IMR-90 (cell line): ENCODE measurements around the gene HECW1. TPM values are rescaled to one million over a fixed set of nuclear protein-coding genes. Genes with fewer than 3 reads are reported as not detected.
A peak's percentile ranks its signal among the peaks of the same experiment; 100 is the strongest.

Experiments
- ATAC-seq: fragments of 200-7000 bp; cut with Tn5 transposase; 2 replicates; pipeline ENCODE4 v1.9.1; 2020; ENCODE audit warnings: low read depth, mild to moderate bottlenecking, moderate library complexity
- BruUV-seq: library from RNA; stranded (reverse); fragments of 400-500 nt; replicated peaks from 2 replicates; lab custom pipeline; 2021; lab: Mats Ljungman, UMichigan
- CTCF ChIA-PET: fragments of 300-600 bp; formaldehyde crosslinking; extraction: SDS; loops from one replicate; lab custom pipeline; 2021; ENCODE audit warnings: antibody characterized with exemption; lab: Yijun Ruan, JAX
- POLR2A ChIA-PET: fragments of 300-600 bp; sonication (Branson Sonifier 250); formaldehyde crosslinking; loops from one replicate; lab custom pipeline; 2022; ENCODE audit warnings: antibody characterized with exemption; ENCODE audit not compliant: unreplicated experiment; lab: Charles Lee
- DNase-seq: peaks from one replicate; pipeline ENCODE4 v3.0.0; 2013
- H2AFZ ChIP-seq: replicated peaks from 2 replicates; pipeline ENCODE3; 2013; ENCODE audit warnings: low read length, mild to moderate bottlenecking; ENCODE audit not compliant: poor library complexity
- H2AK5ac ChIP-seq: 2 replicates; pipeline ENCODE4 v1.6.1; 2013; ENCODE audit warnings: low read depth, low read length, inconsistent platforms
- H2AK9ac ChIP-seq: replicated peaks from 2 replicates; pipeline ENCODE3; 2013; ENCODE audit warnings: mild to moderate bottlenecking, low read depth, low read length, moderate library complexity; ENCODE audit not compliant: poor library complexity
- H2BK120ac ChIP-seq: 2 replicates; pipeline ENCODE4 v1.6.1; 2013; ENCODE audit warnings: low read depth, low read length, inconsistent platforms
- H2BK15ac ChIP-seq: 3 replicates; pipeline ENCODE4 v1.6.1; 2013; ENCODE audit warnings: low read depth, low read length, inconsistent platforms
- H2BK20ac ChIP-seq: 2 replicates; pipeline ENCODE4 v1.6.1; 2013; ENCODE audit warnings: low read depth, mild to moderate bottlenecking, inconsistent platforms, low read length, moderate library complexity
- H2BK5ac ChIP-seq: 2 replicates; pipeline ENCODE4 v1.6.1; 2013; ENCODE audit warnings: mild to moderate bottlenecking, low read depth, low read length, inconsistent platforms; ENCODE audit not compliant: poor library complexity, severe bottlenecking
- H3K14ac ChIP-seq: replicated peaks from 2 replicates; pipeline ENCODE4 v1.6.1; 2013; ENCODE audit warnings: low read depth, low read length, inconsistent platforms
- H3K18ac ChIP-seq: 2 replicates; pipeline ENCODE4 v1.6.1; 2013; ENCODE audit warnings: low read depth, low read length, control low read depth
- H3K23ac ChIP-seq: 2 replicates; pipeline ENCODE4 v1.6.1; 2013; ENCODE audit warnings: low read depth, low read length, inconsistent platforms
- H3K27ac ChIP-seq: 2 replicates; pipeline ENCODE4 v1.5.1; 2013; ENCODE audit warnings: mild to moderate bottlenecking, control low read depth, low read length; ENCODE audit not compliant: insufficient read depth
- H3K27me3 ChIP-seq: 2 replicates; pipeline ENCODE4 v1.6.1; 2013; ENCODE audit warnings: low read length; ENCODE audit not compliant: control insufficient read depth, insufficient read depth
- H3K36me3 ChIP-seq: 2 replicates; pipeline ENCODE4 v1.6.1; 2013; ENCODE audit warnings: low read length, mixed read lengths; ENCODE audit not compliant: control insufficient read depth, insufficient read depth
- H3K4ac ChIP-seq: 2 replicates; pipeline ENCODE4 v1.6.1; 2013; ENCODE audit warnings: low read depth, low read length, inconsistent platforms
- H3K4me1 ChIP-seq: 2 replicates; pipeline ENCODE4 v1.6.1; 2013; ENCODE audit warnings: low read length, mixed read lengths; ENCODE audit not compliant: control insufficient read depth, insufficient read depth
- H3K4me2 ChIP-seq: 2 replicates; pipeline ENCODE4 v1.6.1; 2013; ENCODE audit warnings: low read depth, mild to moderate bottlenecking, control low read depth, low read length, moderate library complexity
- H3K4me3 ChIP-seq: 2 replicates; pipeline ENCODE4 v1.5.1; 2013; ENCODE audit warnings: low read depth, mild to moderate bottlenecking, control low read depth, low read length, moderate library complexity; ENCODE audit not compliant: insufficient read depth
- H3K56ac ChIP-seq: 2 replicates; pipeline ENCODE4 v1.6.1; 2013; ENCODE audit warnings: low read length, inconsistent platforms; ENCODE audit not compliant: insufficient read depth; ENCODE audit errors: extremely low read depth
- H3K79me1 ChIP-seq, 2 experiments: 2 replicates each; pipeline ENCODE4 v1.6.1; 2013; ENCODE audit warnings: low read length in 2 of 2, inconsistent platforms in 1 of 2, low read depth in 1 of 2
- H3K9ac ChIP-seq: 2 replicates; pipeline ENCODE4 v1.6.1; 2013; ENCODE audit warnings: low read depth, low read length, control low read depth
- H3K9me1 ChIP-seq: 2 replicates; pipeline ENCODE4 v1.6.1; 2013; ENCODE audit warnings: low read length, inconsistent platforms; ENCODE audit not compliant: insufficient read depth
- H3K9me3 ChIP-seq: 2 replicates; pipeline ENCODE4 v1.6.1; 2013; ENCODE audit warnings: low read length; ENCODE audit not compliant: control insufficient read depth, insufficient read depth
- H4K20me1 ChIP-seq: 2 replicates; pipeline ENCODE4 v1.6.1; 2013; ENCODE audit warnings: low read length, inconsistent platforms; ENCODE audit not compliant: insufficient read depth
- H4K5ac ChIP-seq: 2 replicates; pipeline ENCODE4 v1.6.1; 2013; ENCODE audit warnings: mild to moderate bottlenecking, low read depth, low read length, control low read depth
- H4K8ac ChIP-seq, 2 experiments: 2 replicates each; pipeline ENCODE4 v1.6.1; 2013; ENCODE audit warnings: low read depth in 2 of 2, low read length in 2 of 2, control low read depth in 1 of 2, inconsistent platforms in 1 of 2
- H4K91ac ChIP-seq: 2 replicates; pipeline ENCODE4 v1.6.1; 2013; ENCODE audit warnings: low read depth, low read length, inconsistent platforms; ENCODE audit not compliant: insufficient read depth
- BHLHE40 ChIP-seq: fragments of 150-350 bp; IDR thresholded peaks from 2 replicates; pipeline ENCODE4 v1.6.1; 2016; ENCODE audit warnings: mild to moderate bottlenecking, low read depth, low read length
- CEBPB ChIP-seq: IDR thresholded peaks from 2 replicates; pipeline ENCODE4 v1.6.1; 2012; ENCODE audit warnings: low read depth, low read length, improper control_type of control experiment
- CHD1 ChIP-seq: IDR thresholded peaks from 2 replicates; pipeline ENCODE4 v1.6.1; 2012; ENCODE audit warnings: low read depth, low read length, improper control_type of control experiment
- ELK1 ChIP-seq: fragments of 150-350 bp; IDR thresholded peaks from 2 replicates; pipeline ENCODE4 v1.6.1; 2016; ENCODE audit warnings: low read depth, mild to moderate bottlenecking, low read length, moderate library complexity, borderline replicate concordance
- FOS ChIP-seq: fragments of 150-350 bp; IDR thresholded peaks from 2 replicates; pipeline ENCODE4 v1.6.1; 2016; ENCODE audit warnings: low read depth, low read length
- MAFK ChIP-seq: IDR thresholded peaks from 2 replicates; pipeline ENCODE4 v1.6.1; 2012; ENCODE audit warnings: low read depth, low read length, improper control_type of control experiment
- MAZ ChIP-seq: IDR thresholded peaks from 2 replicates; pipeline ENCODE4 v1.6.1; 2012; ENCODE audit warnings: low read depth, mild to moderate bottlenecking, low read length, improper control_type of control experiment, moderate library complexity, borderline replicate concordance
- MXI1 ChIP-seq: IDR thresholded peaks from 2 replicates; pipeline ENCODE4 v1.6.1; 2012; ENCODE audit warnings: low read depth, mild to moderate bottlenecking, low read length, moderate library complexity, borderline replicate concordance
- NFE2L2 ChIP-seq: fragments of 150-350 bp; IDR thresholded peaks from 2 replicates; pipeline ENCODE4 v1.6.1; 2016; ENCODE audit warnings: low read depth, mild to moderate bottlenecking, low read length
- POLR2A ChIP-seq: IDR thresholded peaks from 2 replicates; pipeline ENCODE4 v1.6.1; 2012; ENCODE audit warnings: mild to moderate bottlenecking, low read depth, low read length
- RAD21 ChIP-seq: IDR thresholded peaks from 2 replicates; pipeline ENCODE4 v1.6.1; 2012; ENCODE audit warnings: low read length, improper control_type of control experiment
- RCOR1 ChIP-seq: IDR thresholded peaks from 2 replicates; pipeline ENCODE4 v1.6.1; 2012; ENCODE audit warnings: mild to moderate bottlenecking, low read length, improper control_type of control experiment; ENCODE audit not compliant: insufficient replicate concordance
- RFX5 ChIP-seq: IDR thresholded peaks from 2 replicates; pipeline ENCODE4 v1.8.0; 2012; ENCODE audit warnings: low read depth, mild to moderate bottlenecking, low read length, moderate library complexity
- WGBS, 2 experiments: methylation state at CpG; one replicate each; pipeline versions ENCODE4 v1.1.5 to v1.1.7; 2013; ENCODE audit warnings: missing lambda C conversion rate in 2 of 2; ENCODE audit not compliant: insufficient read length in 1 of 2; ENCODE audit errors: extremely low coverage in 2 of 2; 5-methylcytosine and 5-hydroxymethylcytosine counted together
- dilution Hi-C: fragments of 300-500 bp; cut with HindIII; formaldehyde crosslinking; loops from one replicate; pipeline ENCODE4 v1.14.3; 2018; ENCODE audit warnings: low sequenced_read_pairs; ENCODE audit not compliant: unreplicated experiment
- in situ Hi-C: fragments of 300-500 bp; cut with MboI; formaldehyde crosslinking; loops from 3 replicates; pipeline ENCODE4 v1.14.3; 2019; ENCODE audit warnings: low sequenced_read_pairs, inconsistent platforms, mixed read lengths
- intact Hi-C: fragments of 100-400 bp; cut with micrococcal nuclease; formaldehyde crosslinking; loops from 2 replicates; pipeline ENCODE4 v1.10.0; 2022
- polyA plus RNA-seq, 3 experiments: library from polyadenylated mRNA; depleted of rRNA; stranded (reverse); fragments of >200 nt; gene quantifications; 2 replicates each; pipeline ENCODE4 v1.2.3, GENCODE V29; 2012; ENCODE audit warnings: low replicate concordance in 1 of 3
- total RNA-seq: library from RNA; depleted of rRNA; stranded (reverse); fragments of >200 nt; gene quantifications from 2 replicates; pipeline ENCODE4 v1.2.3, GENCODE V29; 2012
- TF ChIP-seq, protein P1 (sequence below): fragments of 150-350 bp; IDR thresholded peaks from 2 replicates; pipeline ENCODE4 v1.6.1; 2017; ENCODE audit warnings: mild to moderate bottlenecking, antibody characterized with exemption, low read length, low read depth
- TF ChIP-seq, protein P2 (sequence below): conservative IDR thresholded peaks from 2 replicates; pipeline ENCODE4 v1.5.1; 2012; ENCODE audit warnings: mild to moderate bottlenecking, low read depth, low read length, improper control_type of control experiment

The HECW1 gene
- total and polyA plus RNA-seq, 2 of the 4 experiments (the other 2 are of a cell fraction) = 0.56 to 1.3 TPM

GRCh38 chr7:43117095-43117494, 4.6 kb downstream of the HECW1 start:
- Histone ChIP-seq H2AK9ac (no peak overlapping the region), H3K4me3 (no peak overlapping the region), H3K9me3 (no peaks in the 10 kb centered on the region), H3K79me1 (no peaks in the 10 kb centered on the region), H3K18ac (no peak overlapping the region), H2AK5ac (no peak overlapping the region), H4K5ac (0 out of 2 replicates have a peak overlapping the region, but pooled peaks have one; percentile 53), H3K9ac (no peak overlapping the region), H3K27me3 (peaks cover 32% of the 10 kb centered on the region), H3K4ac (peak overlapping the region; percentile 55; the same call in 1 of the 2 replicates), H4K8ac (peak overlapping the region in 1 of 2 experiments; percentile 5; a peak in 1 of 4 replicates), H2AFZ (no peak overlapping the region), H3K4me1 (peaks cover 17% of the 10 kb centered on the region), H3K23ac (no peak overlapping the region), H2BK5ac (peak overlapping the region; percentile 44), H3K27ac (no peak overlapping the region), H4K20me1 (no peaks in the 10 kb centered on the region), H2BK20ac (no peak overlapping the region; the same call in 1 of the 2 replicates), H4K91ac (0 out of 2 replicates have a peak overlapping the region, but pooled peaks have one; percentile 36), H2BK120ac (peak overlapping the region; percentile 68), H3K9me1 (peaks cover 14% of the 10 kb centered on the region), H3K56ac (no peak overlapping the region), H3K36me3 (no peaks in the 10 kb centered on the region), H3K14ac (no peak overlapping the region; the same call in 1 of the 2 replicates), H2BK15ac (no peak overlapping the region), H3K4me2 (no peak overlapping the region; the same call in 1 of the 2 replicates)
- POLR2A ChIA-PET = no interaction called here
- dilution Hi-C loops = no loop called here
- BruUV-seq = no TSS peak
- DNase-seq = peak; percentile 19
- WGBS, 2 experiments = no CpG with 5 or more reads among the region's 1 CpG
- no peak for TF ChIP-seq POLR2A
- no peak for TF ChIP-seq NFE2L2
- TF ChIP-seq CEBPB = no peak
- TF ChIP-seq MAZ = no peak
- TF ChIP-seq ELK1 = no peak
- TF ChIP-seq MXI1 = no peak
- TF ChIP-seq RFX5 = no peak
- TF ChIP-seq CHD1 = no peak
- no peak for TF ChIP-seq MAFK
- TF ChIP-seq, protein P1, sequence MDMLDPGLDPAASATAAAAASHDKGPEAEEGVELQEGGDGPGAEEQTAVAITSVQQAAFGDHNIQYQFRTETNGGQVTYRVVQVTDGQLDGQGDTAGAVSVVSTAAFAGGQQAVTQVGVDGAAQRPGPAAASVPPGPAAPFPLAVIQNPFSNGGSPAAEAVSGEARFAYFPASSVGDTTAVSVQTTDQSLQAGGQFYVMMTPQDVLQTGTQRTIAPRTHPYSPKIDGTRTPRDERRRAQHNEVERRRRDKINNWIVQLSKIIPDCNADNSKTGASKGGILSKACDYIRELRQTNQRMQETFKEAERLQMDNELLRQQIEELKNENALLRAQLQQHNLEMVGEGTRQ = no peak
- no peak for TF ChIP-seq RCOR1
- TF ChIP-seq, protein P2, sequence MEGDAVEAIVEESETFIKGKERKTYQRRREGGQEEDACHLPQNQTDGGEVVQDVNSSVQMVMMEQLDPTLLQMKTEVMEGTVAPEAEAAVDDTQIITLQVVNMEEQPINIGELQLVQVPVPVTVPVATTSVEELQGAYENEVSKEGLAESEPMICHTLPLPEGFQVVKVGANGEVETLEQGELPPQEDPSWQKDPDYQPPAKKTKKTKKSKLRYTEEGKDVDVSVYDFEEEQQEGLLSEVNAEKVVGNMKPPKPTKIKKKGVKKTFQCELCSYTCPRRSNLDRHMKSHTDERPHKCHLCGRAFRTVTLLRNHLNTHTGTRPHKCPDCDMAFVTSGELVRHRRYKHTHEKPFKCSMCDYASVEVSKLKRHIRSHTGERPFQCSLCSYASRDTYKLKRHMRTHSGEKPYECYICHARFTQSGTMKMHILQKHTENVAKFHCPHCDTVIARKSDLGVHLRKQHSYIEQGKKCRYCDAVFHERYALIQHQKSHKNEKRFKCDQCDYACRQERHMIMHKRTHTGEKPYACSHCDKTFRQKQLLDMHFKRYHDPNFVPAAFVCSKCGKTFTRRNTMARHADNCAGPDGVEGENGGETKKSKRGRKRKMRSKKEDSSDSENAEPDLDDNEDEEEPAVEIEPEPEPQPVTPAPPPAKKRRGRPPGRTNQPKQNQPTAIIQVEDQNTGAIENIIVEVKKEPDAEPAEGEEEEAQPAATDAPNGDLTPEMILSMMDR = no peak
- TF ChIP-seq RAD21 = no peak
- TF ChIP-seq BHLHE40 = no peak
- TF ChIP-seq FOS = no peak
- CTCF ChIA-PET = no interaction called here
- in situ Hi-C loops = no loop called here
- no peak for ATAC-seq
- intact Hi-C loops = loop anchor here (5.0 kb wide), 1 partner anchor 130 kb away; no protein-coding TSS in a partner anchor
